H1 (cell line): Measurements from ENCODE around the gene LRRC3C. TPM values are rescaled to one million over a fixed set of nuclear protein-coding genes. Genes with fewer than 3 reads are reported as not detected.

Experiments used
- KDM4A ChIP-seq: IDR thresholded peaks from one replicate; pipeline ENCODE4 v1.7.1; 2012; ENCODE audit warnings: low read depth, mild to moderate bottlenecking, moderate library complexity, low read length, inconsistent platforms; ENCODE audit not compliant: severe bottlenecking
- RNF2 ChIP-seq: fragments of 200-900, 300-1000 bp; sonication (generic); IDR thresholded peaks from 2 replicates; pipeline ENCODE4 v1.7.1; 2016; ENCODE audit warnings: borderline replicate concordance, low read depth, mild to moderate bottlenecking, antibody characterized with exemption, low read length; ENCODE audit not compliant: poor library complexity, severe bottlenecking; ENCODE audit errors: missing control alignments
- polyA plus RNA-seq, 7 experiments: library from polyadenylated mRNA; depleted of rRNA in 3 of 7; stranded (reverse) in 5 of 7; unstranded in 2 of 7; fragments of >200 nt in 5 of 7; fragments of 200-250 nt in 2 of 7; gene quantifications; 1 replicate in 5 of 7; 2 replicates in 1 of 7; 4 replicates in 1 of 7; pipeline versions ENCODE4 v1.2.1 to v1.2.3, GENCODE V29; 2011 to 2013; ENCODE audit warnings: missing spikeins in 2 of 7, mixed read lengths in 2 of 7
- total RNA-seq: library from RNA; stranded (reverse); fragmentation: NEBNext Ultra II Directional; extraction: Animal tissue kit (Norgen Biotek cat#: 25700); gene quantifications from 2 replicates; pipeline ENCODE4 v1.2.1, GENCODE V29; 2021

LRRC3C gene
- total and polyA plus RNA-seq, 2 of the 8 experiments (the other 6 are each of a cell fraction or from before 2014, with no cell fraction given): not detected

DNA sequence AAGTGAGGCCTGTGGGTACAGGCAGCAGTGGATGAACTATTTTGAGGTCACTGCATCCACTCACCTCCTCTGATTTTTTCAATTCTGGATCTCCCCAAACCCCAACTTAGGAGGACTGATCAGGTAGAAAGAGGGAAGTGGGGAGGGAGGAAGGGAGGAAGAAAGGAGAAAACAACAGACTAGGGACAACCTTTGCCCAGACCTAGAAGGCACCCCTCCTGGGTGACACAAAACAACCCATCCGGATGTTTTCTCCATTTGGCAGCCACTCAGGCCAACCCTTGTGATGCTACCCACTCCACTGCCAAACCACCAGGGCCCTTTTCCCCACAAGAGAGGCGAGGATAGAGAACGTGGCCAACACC, 2.9 kb upstream of the LRRC3C start (continued):
- TF ChIP-seq RNF2: no peak
- TF ChIP-seq KDM4A: no peak
